HEK293 (cell line): ENCODE results near the gene RASGRP3.
A peak's percentile ranks its signal among the peaks of the same experiment; 100 is the strongest.

Experiments used
- CTCF ChIA-PET: fragments of 350-600 bp; formaldehyde crosslinking; extraction: SDS; loops from one replicate; lab custom pipeline; 2021; ENCODE audit warnings: antibody characterized with exemption; lab: Yijun Ruan, JAX
- POLR2A ChIA-PET: fragments of 300-600 bp; formaldehyde crosslinking; extraction: SDS; loops from one replicate; lab custom pipeline; 2020; ENCODE audit warnings: antibody characterized with exemption, inconsistent platforms; lab: Yijun Ruan, JAX
- H3K27ac ChIP-seq: fragments of 200-500 bp; sonication (Bioruptor generic); 2 replicates; pipeline ENCODE4 v1.5.1; 2014; ENCODE audit warnings: low read depth, low read length, control low read depth, inconsistent platforms; ENCODE audit errors: extremely low read depth
- H3K36me3 ChIP-seq, 2 experiments: fragments of 200-500 bp in 1 of 2; sonication (Bioruptor generic) in 1 of 2; 1 replicate in 1 of 2; 2 replicates in 1 of 2; pipeline ENCODE4 v1.5.1; 2014 to 2017; ENCODE audit warnings: inconsistent platforms in 2 of 2, low read length in 2 of 2; ENCODE audit not compliant: control insufficient read depth in 2 of 2, insufficient read depth in 1 of 2
- H3K4me1 ChIP-seq: fragments of 200-500 bp; sonication (Bioruptor generic); 2 replicates; pipeline ENCODE4 v1.5.1; 2014; ENCODE audit warnings: mild to moderate bottlenecking, low read length, inconsistent platforms; ENCODE audit not compliant: control insufficient read depth, insufficient read depth
- H3K4me3 ChIP-seq: 2 replicates; pipeline ENCODE4 v1.5.1; 2011; ENCODE audit warnings: low read depth, mild to moderate bottlenecking, control low read depth, low read length, moderate library complexity
- H3K9me3 ChIP-seq: fragments of 200-500 bp; sonication (Bioruptor generic); 2 replicates; pipeline ENCODE4 v1.5.1; 2014; ENCODE audit warnings: low read depth, low read length, inconsistent platforms; ENCODE audit not compliant: control insufficient read depth, insufficient read depth
- MYNN ChIP-seq: fragments of 450-650 bp; formaldehyde crosslinking; IDR thresholded peaks from 2 replicates; pipeline ENCODE4 v1.5.1; 2016; ENCODE audit warnings: missing biosample characterization, missing genetic modification characterization, borderline replicate concordance
- OVOL3 ChIP-seq: fragments of 450-650 bp; formaldehyde crosslinking; IDR thresholded peaks from 2 replicates; pipeline ENCODE4 v1.5.1; 2016; ENCODE audit warnings: missing biosample characterization, missing genetic modification characterization
- ZBTB8A ChIP-seq: fragments of 450-650 bp; formaldehyde crosslinking; IDR thresholded peaks from 2 replicates; pipeline ENCODE4 v1.5.1; 2016; ENCODE audit warnings: missing biosample characterization, missing genetic modification characterization
- ZEB2 ChIP-seq: fragments of 450-650 bp; formaldehyde crosslinking; IDR thresholded peaks from 2 replicates; pipeline ENCODE4 v1.5.1; 2016; ENCODE audit warnings: missing biosample characterization, missing genetic modification characterization
- ZNF19 ChIP-seq: fragments of 450-650 bp; formaldehyde crosslinking; IDR thresholded peaks from 2 replicates; pipeline ENCODE4; 2016; ENCODE audit warnings: missing biosample characterization, missing genetic modification characterization, low read depth
- ZNF2 ChIP-seq: fragments of 450-650 bp; formaldehyde crosslinking; IDR thresholded peaks from 2 replicates; pipeline ENCODE4 v1.5.1; 2016; ENCODE audit warnings: missing biosample characterization, missing genetic modification characterization
- ZNF266 ChIP-seq: fragments of 450-650 bp; formaldehyde crosslinking; IDR thresholded peaks from 2 replicates; pipeline ENCODE4 v1.5.1; 2016; ENCODE audit warnings: missing biosample characterization, missing genetic modification characterization, low read depth
- ZNF341 ChIP-seq: fragments of 450-650 bp; formaldehyde crosslinking; IDR thresholded peaks from 2 replicates; pipeline ENCODE4; 2016; ENCODE audit warnings: low read depth, missing biosample characterization, missing genetic modification characterization
- ZNF37A ChIP-seq: fragments of 450-650 bp; IDR thresholded peaks from 2 replicates; pipeline ENCODE4 v1.5.1; 2018; ENCODE audit warnings: missing biosample characterization, missing genetic modification characterization
- ZNF544 ChIP-seq: fragments of 450-650 bp; formaldehyde crosslinking; IDR thresholded peaks from 2 replicates; pipeline ENCODE4 v1.5.0; 2017; ENCODE audit warnings: missing biosample characterization, missing genetic modification characterization
- ZNF560 ChIP-seq: fragments of 450-650 bp; formaldehyde crosslinking; IDR thresholded peaks from 2 replicates; pipeline ENCODE4 v1.5.1; 2017; ENCODE audit warnings: missing biosample characterization, missing genetic modification characterization, borderline replicate concordance
- ZNF596 ChIP-seq: fragments of 450-650 bp; IDR thresholded peaks from 2 replicates; pipeline ENCODE4 v1.5.0; 2018; ENCODE audit warnings: missing biosample characterization, mild to moderate bottlenecking, missing genetic modification characterization, moderate library complexity
- ZNF654 ChIP-seq: fragments of 450-650 bp; formaldehyde crosslinking; IDR thresholded peaks from 2 replicates; pipeline ENCODE4 v1.5.1; 2016; ENCODE audit warnings: low read depth, missing biosample characterization, missing genetic modification characterization
- ZNF664 ChIP-seq: fragments of 450-650 bp; formaldehyde crosslinking; IDR thresholded peaks from 2 replicates; pipeline ENCODE4 v1.5.1; 2016; ENCODE audit warnings: missing biosample characterization, missing genetic modification characterization
- ZNF670 ChIP-seq: fragments of 450-650 bp; formaldehyde crosslinking; IDR thresholded peaks from 2 replicates; pipeline ENCODE4 v1.5.1; 2016; ENCODE audit warnings: missing biosample characterization, missing genetic modification characterization, low read depth
- ZNF830 ChIP-seq: fragments of 450-650 bp; IDR thresholded peaks from 2 replicates; pipeline ENCODE4 v1.5.0; 2018; ENCODE audit warnings: missing biosample characterization, missing genetic modification characterization, low read depth, mild to moderate bottlenecking, moderate library complexity
- ZSCAN23 ChIP-seq: fragments of 450-650 bp; formaldehyde crosslinking; IDR thresholded peaks from 2 replicates; pipeline ENCODE4 v1.5.1; 2016; ENCODE audit warnings: missing biosample characterization, missing genetic modification characterization
- TF ChIP-seq, protein P1 (sequence below): fragments of 450-650 bp; formaldehyde crosslinking; IDR thresholded peaks from 2 replicates; pipeline ENCODE4 v1.5.1; 2017; ENCODE audit warnings: missing biosample characterization, missing genetic modification characterization
- TF ChIP-seq, protein P2 (sequence below): fragments of 450-650 bp; formaldehyde crosslinking; IDR thresholded peaks from 2 replicates; pipeline ENCODE4 v1.5.1; 2016; ENCODE audit warnings: missing biosample characterization, missing genetic modification characterization
- TF ChIP-seq, protein P3 (sequence below): fragments of 450-650 bp; IDR thresholded peaks from 2 replicates; pipeline ENCODE4 v1.5.1; 2018; ENCODE audit warnings: missing biosample characterization, missing genetic modification characterization

Gene RASGRP3

DNA sequence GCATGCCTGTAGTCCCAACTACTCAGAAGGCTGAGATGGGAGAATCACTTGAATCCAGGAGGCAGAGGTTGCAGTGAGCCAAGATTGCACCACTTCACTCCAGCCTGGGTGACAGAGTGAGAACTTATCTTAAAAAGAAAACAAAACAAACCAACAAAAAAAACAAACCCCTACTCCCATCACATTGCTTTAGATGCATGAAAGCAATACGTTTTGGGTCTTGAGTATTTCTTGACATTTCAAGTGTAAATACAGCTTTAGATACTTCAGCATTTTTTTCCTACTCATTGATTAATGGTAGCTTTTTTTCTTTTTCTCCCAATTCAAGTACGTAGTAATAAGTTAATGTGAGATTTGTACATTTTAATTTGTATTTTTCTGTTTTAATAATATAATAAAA, 20.3 kb downstream of the RASGRP3 start:
- ChIA-PET POLR2A (no interaction called here), CTCF (no interaction called here)
- H3K27ac ChIP-seq = no peak overlapping the region
- H3K36me3 ChIP-seq = no peaks in the 10 kb centered on the region
- TF ChIP-seq ZNF664 (tag by site-specific recombination) = no peak
- TF ChIP-seq ZNF2 = no peak
- TF ChIP-seq ZBTB8A (tag by site-specific recombination) = no peak
- TF ChIP-seq ZNF341 (tag by site-specific recombination) = no peak
- no peak for TF ChIP-seq ZNF266 (tag by site-specific recombination)
- TF ChIP-seq, protein P1, sequence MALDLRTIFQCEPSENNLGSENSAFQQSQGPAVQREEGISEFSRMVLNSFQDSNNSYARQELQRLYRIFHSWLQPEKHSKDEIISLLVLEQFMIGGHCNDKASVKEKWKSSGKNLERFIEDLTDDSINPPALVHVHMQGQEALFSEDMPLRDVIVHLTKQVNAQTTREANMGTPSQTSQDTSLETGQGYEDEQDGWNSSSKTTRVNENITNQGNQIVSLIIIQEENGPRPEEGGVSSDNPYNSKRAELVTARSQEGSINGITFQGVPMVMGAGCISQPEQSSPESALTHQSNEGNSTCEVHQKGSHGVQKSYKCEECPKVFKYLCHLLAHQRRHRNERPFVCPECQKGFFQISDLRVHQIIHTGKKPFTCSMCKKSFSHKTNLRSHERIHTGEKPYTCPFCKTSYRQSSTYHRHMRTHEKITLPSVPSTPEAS = no peak
- no peaks in the 10 kb centered on the region for H3K9me3 ChIP-seq
- no peak overlapping the region for H3K4me3 ChIP-seq
- H3K4me1 ChIP-seq = peaks cover 21% of the 10 kb centered on the region

DNA sequence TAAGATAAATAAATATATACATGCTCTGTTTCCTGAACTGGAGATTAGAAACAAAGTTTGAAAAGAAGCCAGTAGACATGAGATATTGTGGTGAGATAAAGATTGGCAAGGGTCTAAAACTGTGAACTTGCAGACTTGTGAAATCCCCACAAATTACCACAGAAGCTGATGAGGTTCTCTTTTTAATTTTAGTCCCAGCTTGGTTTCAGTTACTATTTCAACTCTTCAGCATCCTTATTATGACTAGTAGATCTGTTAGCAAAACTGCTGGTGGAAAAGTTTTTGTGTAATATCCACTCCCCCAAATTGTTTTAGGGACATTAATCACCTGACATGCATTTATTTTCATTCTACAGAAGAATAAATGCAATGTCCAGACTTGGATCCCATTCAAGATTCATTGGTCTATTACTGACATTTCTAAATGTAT, 20.8 kb downstream of the RASGRP3 start:
- peaks cover 21% of the 10 kb centered on the region for H3K4me1 ChIP-seq
- H3K27ac ChIP-seq = no peak overlapping the region
- POLR2A ChIA-PET = no interaction called here
- H3K4me3 ChIP-seq = no peak overlapping the region
- no peaks in the 10 kb centered on the region for H3K36me3 ChIP-seq
- CTCF ChIA-PET = interaction anchor here (0.9 kb wide), 1 partner anchor 21 kb away, joined by 4 read pairs; no protein-coding TSS in a partner anchor
- no peaks in the 10 kb centered on the region for H3K9me3 ChIP-seq
- TF ChIP-seq ZNF670 = no peak
- TF ChIP-seq ZNF37A = no peak
- TF ChIP-seq ZSCAN23 (tag by site-specific recombination) = no peak
- TF ChIP-seq ZEB2 (tag by site-specific recombination) = no peak
- TF ChIP-seq MYNN (tag by site-specific recombination) = no peak
- no peak for TF ChIP-seq ZNF596 (tag by site-specific recombination)

DNA sequence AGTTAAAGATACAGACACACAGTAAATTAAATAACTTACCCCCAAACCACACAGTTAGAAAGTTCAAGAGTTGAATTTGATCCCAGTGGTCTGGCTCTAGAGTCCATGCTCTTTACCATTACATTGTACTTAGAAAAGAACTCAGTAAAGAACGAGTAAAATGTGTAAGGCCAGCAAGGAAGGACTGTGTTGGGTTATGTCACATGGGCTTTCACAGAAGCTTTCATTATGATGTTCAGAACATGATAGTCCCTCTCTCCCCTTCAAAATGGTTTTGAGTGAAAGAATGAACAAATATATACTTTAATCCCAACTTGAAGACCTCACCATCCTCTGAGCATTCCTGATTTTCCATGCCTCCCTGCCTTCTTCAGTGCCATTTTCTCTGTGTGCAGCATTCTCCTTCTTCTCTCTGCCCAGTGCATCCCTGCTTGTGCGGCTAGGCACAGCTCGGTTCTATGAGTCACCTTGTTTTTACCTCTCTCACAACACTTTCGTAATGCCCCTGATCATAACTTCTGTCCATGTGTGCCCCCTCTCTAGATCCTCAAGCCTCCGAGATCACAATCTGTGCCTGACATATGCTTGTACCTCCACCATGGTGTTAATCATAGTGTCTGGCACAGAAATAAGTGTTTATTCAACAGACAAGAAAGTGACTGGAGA, 22.0 kb downstream of the RASGRP3 start:
- no peak for TF ChIP-seq OVOL3
- H3K4me3 ChIP-seq = no peak overlapping the region
- ChIA-PET CTCF (no interaction called here), POLR2A (no interaction called here)
- H3K4me1 ChIP-seq = peaks cover 21% of the 10 kb centered on the region
- H3K9me3 ChIP-seq = no peaks in the 10 kb centered on the region
- 0 out of 2 replicates have a peak overlapping the region, but pooled peaks have one; percentile 24 for H3K27ac ChIP-seq
- H3K36me3 ChIP-seq = no peaks in the 10 kb centered on the region

DNA sequence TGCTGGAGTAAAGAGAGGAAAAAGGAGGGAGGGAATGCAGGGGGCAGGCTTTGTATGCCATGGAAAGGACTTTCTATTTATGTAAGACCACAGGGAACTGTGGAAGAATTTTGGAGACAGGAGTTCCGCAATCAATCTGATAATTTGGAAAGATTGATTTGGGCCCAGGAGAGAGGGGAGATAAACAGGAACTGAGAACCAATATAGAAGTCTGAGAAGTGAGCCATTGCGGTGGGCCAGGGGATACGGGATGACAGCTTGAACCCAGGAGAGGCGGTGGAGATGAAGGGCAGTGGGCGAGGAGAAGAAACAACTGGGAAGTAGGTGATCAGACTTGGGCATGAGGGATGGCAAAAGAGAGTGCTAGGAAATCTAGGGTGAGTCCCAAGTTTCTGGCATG, 23.7 kb downstream of the RASGRP3 start:
- ChIA-PET CTCF (no interaction called here), POLR2A (no interaction called here)
- no peak overlapping the region for H3K27ac ChIP-seq
- no peaks in the 10 kb centered on the region for H3K36me3 ChIP-seq
- H3K4me3 ChIP-seq = no peak overlapping the region
- H3K4me1 ChIP-seq = peaks cover 17% of the 10 kb centered on the region
- no peaks in the 10 kb centered on the region for H3K9me3 ChIP-seq
- TF ChIP-seq, protein P2, sequence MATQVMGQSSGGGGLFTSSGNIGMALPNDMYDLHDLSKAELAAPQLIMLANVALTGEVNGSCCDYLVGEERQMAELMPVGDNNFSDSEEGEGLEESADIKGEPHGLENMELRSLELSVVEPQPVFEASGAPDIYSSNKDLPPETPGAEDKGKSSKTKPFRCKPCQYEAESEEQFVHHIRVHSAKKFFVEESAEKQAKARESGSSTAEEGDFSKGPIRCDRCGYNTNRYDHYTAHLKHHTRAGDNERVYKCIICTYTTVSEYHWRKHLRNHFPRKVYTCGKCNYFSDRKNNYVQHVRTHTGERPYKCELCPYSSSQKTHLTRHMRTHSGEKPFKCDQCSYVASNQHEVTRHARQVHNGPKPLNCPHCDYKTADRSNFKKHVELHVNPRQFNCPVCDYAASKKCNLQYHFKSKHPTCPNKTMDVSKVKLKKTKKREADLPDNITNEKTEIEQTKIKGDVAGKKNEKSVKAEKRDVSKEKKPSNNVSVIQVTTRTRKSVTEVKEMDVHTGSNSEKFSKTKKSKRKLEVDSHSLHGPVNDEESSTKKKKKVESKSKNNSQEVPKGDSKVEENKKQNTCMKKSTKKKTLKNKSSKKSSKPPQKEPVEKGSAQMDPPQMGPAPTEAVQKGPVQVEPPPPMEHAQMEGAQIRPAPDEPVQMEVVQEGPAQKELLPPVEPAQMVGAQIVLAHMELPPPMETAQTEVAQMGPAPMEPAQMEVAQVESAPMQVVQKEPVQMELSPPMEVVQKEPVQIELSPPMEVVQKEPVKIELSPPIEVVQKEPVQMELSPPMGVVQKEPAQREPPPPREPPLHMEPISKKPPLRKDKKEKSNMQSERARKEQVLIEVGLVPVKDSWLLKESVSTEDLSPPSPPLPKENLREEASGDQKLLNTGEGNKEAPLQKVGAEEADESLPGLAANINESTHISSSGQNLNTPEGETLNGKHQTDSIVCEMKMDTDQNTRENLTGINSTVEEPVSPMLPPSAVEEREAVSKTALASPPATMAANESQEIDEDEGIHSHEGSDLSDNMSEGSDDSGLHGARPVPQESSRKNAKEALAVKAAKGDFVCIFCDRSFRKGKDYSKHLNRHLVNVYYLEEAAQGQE (tag by site-specific recombination) = no peak
- TF ChIP-seq ZNF544 (tag by site-specific recombination) = no peak
- TF ChIP-seq, protein P1 = no peak
- TF ChIP-seq ZNF654 (tag by site-specific recombination) = no peak
- no peak for TF ChIP-seq ZNF19 (tag by site-specific recombination)
- TF ChIP-seq ZNF341 (tag by site-specific recombination) = no peak
- TF ChIP-seq ZNF560 (tag by site-specific recombination) = no peak
- TF ChIP-seq, protein P3, sequence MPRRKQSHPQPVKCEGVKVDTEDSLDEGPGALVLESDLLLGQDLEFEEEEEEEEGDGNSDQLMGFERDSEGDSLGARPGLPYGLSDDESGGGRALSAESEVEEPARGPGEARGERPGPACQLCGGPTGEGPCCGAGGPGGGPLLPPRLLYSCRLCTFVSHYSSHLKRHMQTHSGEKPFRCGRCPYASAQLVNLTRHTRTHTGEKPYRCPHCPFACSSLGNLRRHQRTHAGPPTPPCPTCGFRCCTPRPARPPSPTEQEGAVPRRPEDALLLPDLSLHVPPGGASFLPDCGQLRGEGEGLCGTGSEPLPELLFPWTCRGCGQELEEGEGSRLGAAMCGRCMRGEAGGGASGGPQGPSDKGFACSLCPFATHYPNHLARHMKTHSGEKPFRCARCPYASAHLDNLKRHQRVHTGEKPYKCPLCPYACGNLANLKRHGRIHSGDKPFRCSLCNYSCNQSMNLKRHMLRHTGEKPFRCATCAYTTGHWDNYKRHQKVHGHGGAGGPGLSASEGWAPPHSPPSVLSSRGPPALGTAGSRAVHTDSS (tag by site-specific recombination) = no peak
- no peak for TF ChIP-seq ZNF830 (tag by site-specific recombination)
